Endothelial cell of umbilical vein (primary cell): Measurements from ENCODE around the gene OASL.

Experiments used
- CTCF ChIP-seq, 2 donors: IDR thresholded peaks; 1 replicate in 1 of 2; 2 replicates in 1 of 2; pipeline ENCODE4 v1.5.1; 2011; ENCODE audit warnings: low read length in 2 of 2, mild to moderate bottlenecking in 2 of 2, moderate library complexity in 2 of 2, control low read depth in 1 of 2, inconsistent platforms in 1 of 2, low read depth in 1 of 2; ENCODE audit not compliant: insufficient read depth in 1 of 2; ENCODE audit errors: extremely low read depth in 1 of 2
- MYC ChIP-seq: IDR thresholded peaks from one replicate; pipeline ENCODE4 v1.6.1; 2011; ENCODE audit warnings: mild to moderate bottlenecking, low read depth, low read length
- POLR2A ChIP-seq: IDR thresholded peaks from 2 replicates; pipeline ENCODE4 v1.6.1; 2012; ENCODE audit warnings: low read depth, mild to moderate bottlenecking, control low read depth, low read length
- POLR2AphosphoS5 ChIP-seq: IDR thresholded peaks from 2 replicates; pipeline ENCODE4 v1.6.1; 2012; ENCODE audit warnings: low read depth, mild to moderate bottlenecking, control low read depth, low read length, moderate library complexity; ENCODE audit not compliant: insufficient read depth

GRCh38 chr12:120994589-120995337, 44.3 kb downstream of the OASL start:
- no peak for TF ChIP-seq CTCF (IDR thresholded peaks at IDR 0.05; ENCODE audit: extremely low read depth in 1 of 2, insufficient read depth in 1 of 2, low read depth in 1 of 2, low read length in 2 of 2)
- no peak for TF ChIP-seq POLR2A
- TF ChIP-seq MYC, result no peak
- no peak for TF ChIP-seq POLR2AphosphoS5
